Daoy (cell line): ENCODE measurements around the gene ZDHHC5. TPM values are rescaled to one million over a fixed set of nuclear protein-coding genes. Genes with fewer than 3 reads are reported as not detected.
"Not testable (repeated sequence)": the region's sequence is repeated elsewhere in the genome, so short reads cannot be mapped to it uniquely, and the experiment has no call there.

Experiments used
- DNase-seq: peaks from one replicate; pipeline ENCODE4 v3.0.0-alpha.2; 2015; ENCODE audit warnings: low read depth
- total RNA-seq: library from RNA; depleted of rRNA; stranded (reverse); fragments of >200 nt; shearing (Covaris generic); gene quantifications from 2 replicates; pipeline ENCODE4 v1.2.3, GENCODE V29; 2014

The ZDHHC5 gene
- total RNA-seq, 1 experiment from 2014 or later = 28.0 TPM

GRCh38 chr11:57667117-57667735, 688 bp upstream of the ZDHHC5 start:
- peak; percentile 99 for DNase-seq

- DNase-seq = no peak
Measured at GRCh38 chr11:57668434-57668782, 494 bp downstream of the ZDHHC5 start.

- no peak for DNase-seq
Measured at GRCh38 chr11:57674251-57674650, 6.3 kb downstream of the ZDHHC5 start.

- DNase-seq = no peak
Measured at GRCh38 chr11:57675176-57675941, 7.4 kb downstream of the ZDHHC5 start.

GRCh38 chr11:57679396-57679795, 11.5 kb downstream of the ZDHHC5 start:
- DNase-seq = no peak

GRCh38 chr11:57680552-57680874, 12.6 kb downstream of the ZDHHC5 start:
- DNase-seq = peak; percentile 66

GRCh38 chr11:57681168-57681567, 13.3 kb downstream of the ZDHHC5 start:
- no peak for DNase-seq

- not testable (repeated sequence) for DNase-seq
Measured at GRCh38 chr11:57690474-57690873, 22.6 kb downstream of the ZDHHC5 start.

GRCh38 chr11:57698843-57699365, 31.0 kb downstream of the ZDHHC5 start:
- DNase-seq = no peak

GRCh38 chr11:57699813-57700212, 31.9 kb downstream of the ZDHHC5 start:
- no peak for DNase-seq

- DNase-seq = no peak
Measured at GRCh38 chr11:57700425-57700824, 32.5 kb downstream of the ZDHHC5 start.

GRCh38 chr11:57703341-57703740, 35.4 kb downstream of the ZDHHC5 start:
- no peak for DNase-seq

GRCh38 chr11:57704932-57705331, 37.0 kb downstream of the ZDHHC5 start:
- DNase-seq = no peak

GRCh38 chr11:57705432-57705831, 37.5 kb downstream of the ZDHHC5 start:
- DNase-seq = not testable (repeated sequence)

- no peak for DNase-seq
Measured at GRCh38 chr11:57709802-57710367, 42.0 kb downstream of the ZDHHC5 start.

GRCh38 chr11:57711414-57712255, 43.7 kb downstream of the ZDHHC5 start, which contains the start of gene MED19:
Gene MED19 (minus strand): TSS chr11:57712215. CDS start chr11:57712179, 36 bp downstream.
- DNase-seq = peak; percentile 83

GRCh38 chr11:57712256-57713150, 44.6 kb downstream of the ZDHHC5 start, which contains the start of gene TMX2:
Gene TMX2 (plus strand): TSS chr11:57712593. CDS start chr11:57712619, 26 bp downstream.
- peak; percentile 96 for DNase-seq

- DNase-seq = no peak
Measured at GRCh38 chr11:57713835-57714234, 45.9 kb downstream of the ZDHHC5 start.

- DNase-seq = not testable (repeated sequence)
Measured at GRCh38 chr11:57716726-57717125, 48.8 kb downstream of the ZDHHC5 start.

- no peak for DNase-seq
Measured at GRCh38 chr11:57727185-57727584, 59.3 kb downstream of the ZDHHC5 start.

GRCh38 chr11:57728829-57729228, 60.9 kb downstream of the ZDHHC5 start:
- DNase-seq = no peak
